Right lobe of liver (tissue), 6 donors: Measurements from ENCODE around the gene NUDT5. TPM values are rescaled to one million over a fixed set of nuclear protein-coding genes. Genes with fewer than 3 reads are reported as not detected.
A peak's percentile ranks its signal among the peaks of the same experiment; 100 is the strongest.

Experiments used
- ATAC-seq, 4 donors: fragments of 200-7000 bp; cut with Tn5 transposase; one replicate each; pipeline ENCODE4 v1.9.1; 2020; ENCODE audit warnings: mild to moderate bottlenecking in 4 of 4, moderate library complexity in 4 of 4
- DNase-seq, 3 donors: peaks; one replicate each; pipeline ENCODE4 v3.0.0-alpha.2; 2020
- H3K27ac ChIP-seq, 3 donors: fragments of 200-600 bp; one replicate each; pipeline ENCODE4 v1.8.0; 2022
- H3K27me3 ChIP-seq, 2 donors: fragments of 200-600 bp; one replicate each; pipeline ENCODE4 v1.8.0; 2022
- H3K36me3 ChIP-seq, 4 donors: fragments of 200-600 bp; sonication (generic) in 1 of 4; one replicate each; pipeline versions ENCODE4 v1.5.1 to v1.8.0; 2017 to 2022; ENCODE audit warnings: control low read depth in 1 of 4
- H3K4me1 ChIP-seq, 4 donors: fragments of 200-600 bp; sonication (generic) in 1 of 4; one replicate each; pipeline versions ENCODE4 v1.5.1 to v1.8.0; 2017 to 2022; ENCODE audit warnings: control low read depth in 1 of 4
- H3K4me3 ChIP-seq, 3 donors: fragments of 200-600 bp; one replicate each; pipeline ENCODE4 v1.8.0; 2022
- H3K9me3 ChIP-seq, 4 donors: fragments of 200-600 bp; sonication (generic) in 1 of 4; one replicate each; pipeline versions ENCODE4 v1.5.1 to v1.8.0; 2017 to 2022; ENCODE audit warnings: control low read depth in 1 of 4
- CTCF ChIP-seq, 4 donors: fragments of 200-600 bp in 3 of 4; fragments of 450-650 bp in 1 of 4; IDR thresholded peaks; one replicate each; pipeline versions ENCODE4 v1.5.1 to v1.8.0; 2016 to 2022; ENCODE audit warnings: antibody characterized with exemption in 4 of 4, mild to moderate bottlenecking in 2 of 4
- POLR2A ChIP-seq: fragments of 450-650 bp; IDR thresholded peaks from one replicate; pipeline ENCODE4 v1.6.1; 2017; ENCODE audit warnings: antibody characterized with exemption, mild to moderate bottlenecking
- WGBS: methylation state at CpG from one replicate; pipeline ENCODE4 v1.1.6; 2018; ENCODE audit warnings: low coverage, low lambda C conversion rate; ENCODE audit not compliant: insufficient coverage; ENCODE audit errors: missing lambda C conversion rate; 5-methylcytosine and 5-hydroxymethylcytosine counted together
- intact Hi-C, 2 donors: fragments of 100-400 bp; cut with DNase I; formaldehyde crosslinking; loops; one replicate each; pipeline versions ENCODE4 v1.11.2 to v1.14.1; 2022
- long read RNA-seq: library from polyadenylated mRNA; unstranded; transcript quantifications from one replicate; pipeline ENCODE4 v2.0.0, GENCODE V29; 2019
- total RNA-seq, 6 experiments: library from RNA; depleted of rRNA in 2 of 6; stranded (reverse); fragments of >200 nt in 2 of 6; fragmentation: NEBNext Ultra II Directional in 3 of 6; extraction: Animal tissue kit (Norgen Biotek cat#: 25700) in 3 of 6; gene quantifications; one replicate each; pipeline versions ENCODE4 v1.1.0 to v1.2.4, GENCODE V29; 2016 to 2023
- donor health status: DM: no; HTN: yes; CAD: no.
- donor health status: DM: no; HTN: no; CAD: no.
- donor health status: DM: no; HTN: no; CAD: no.
- donor health status: DM: no; HTN: yes; CAD: no.
- donor health status: DM: no; HTN: yes; CAD: no.

The NUDT5 gene
- 10 to 100 TPM; 48.6 to 64.3 (median 55.8) TPM for total RNA-seq
- long read RNA-seq, partial matches to known transcripts = 2 of 12 reads
- long read RNA-seq, other reads (novel, unspliced or antisense) = 10 of 12 reads

- Histone ChIP-seq H3K9me3 (no peaks in the 10 kb centered on the region), H3K4me1 (peaks cover 0 to 48% (median 9%) of the 10 kb centered on the region in 4 donors), H3K36me3 (peaks cover 0 to 17% (median under 1%) of the 10 kb centered on the region in 4 donors), H3K27ac (peak within 1 kb of the TSS; percentile 77 to 91 (median 91)), H3K27me3 (no peaks in the 10 kb centered on the region), H3K4me3 (peak within 1 kb of the TSS; percentile 74)
- DNase-seq (peak; percentile 87 to 92 (median 91)), ATAC-seq (peak; percentile 79 to 88 (median 84))
- intact Hi-C loops = no loop called here
- WGBS = under 1% methylated on average over 58 of the region's 62 CpGs
- TF ChIP-seq CTCF (IDR thresholded peaks at IDR 0.05) (no peak), POLR2A (peak; percentile 39)
These were observed at the start of gene NUDT5, which contains the start of gene CDC123 for GRCh38 chr10:12195603-12196506. Gene NUDT5 (minus strand): TSS chr10:12195891. CDS start chr10:12186291, 9,600 bp downstream. Gene CDC123 (plus strand): TSS chr10:12196188. CDS start chr10:12196246, 58 bp downstream.

GRCh38 chr10:12243864-12244620 is 48.4 kb upstream of the NUDT5 start:
- DNase-seq (peak in 2 of 3 donors; percentile 46 to 53), ATAC-seq (peak in 2 of 4 donors; percentile 24 to 35)
- TF ChIP-seq POLR2A = no peak
- no peak for TF ChIP-seq CTCF (IDR thresholded peaks at IDR 0.05)
- Histone ChIP-seq H3K27me3 (no peaks in the 10 kb centered on the region), H3K4me1 (no peaks in the 10 kb centered on the region), H3K4me3 (no peak overlapping the region), H3K27ac (no peak overlapping the region), H3K36me3 (peaks cover 0 to 16% (median 8%) of the 10 kb centered on the region in 4 donors), H3K9me3 (no peaks in the 10 kb centered on the region)
- 83% methylated on average over 13 of the region's 18 CpGs for WGBS
- intact Hi-C loops = no loop called here

GRCh38 chr10:12241810-12242529 is 46.3 kb upstream of the NUDT5 start:
- peak in 1 of 3 donors; percentile 44 for DNase-seq
- Histone ChIP-seq H3K36me3 (peaks cover 0 to 15% (median 6%) of the 10 kb centered on the region in 4 donors), H3K27me3 (no peaks in the 10 kb centered on the region), H3K4me1 (peaks cover 0 to 8% (median 0%) of the 10 kb centered on the region in 4 donors), H3K9me3 (no peaks in the 10 kb centered on the region), H3K4me3 (no peak overlapping the region), H3K27ac (no peak overlapping the region)
- TF ChIP-seq CTCF (IDR thresholded peaks at IDR 0.05) (no peak), POLR2A (no peak)
- ATAC-seq = peak in 2 of 4 donors; percentile 29 to 30
- WGBS = 59% methylated on average over 13 of the region's 19 CpGs
- intact Hi-C loops = no loop called here

- WGBS = 70% methylated on average over 8 of the region's 8 CpGs
- H3K36me3 ChIP-seq = peaks cover 0 to 5% (median 1%) of the 10 kb centered on the region in 4 donors
- no peaks in the 10 kb centered on the region for H3K27me3 ChIP-seq
- H3K4me3 ChIP-seq = no peak overlapping the region
- H3K4me1 ChIP-seq = peaks cover 0 to 23% (median 4%) of the 10 kb centered on the region in 4 donors
- intact Hi-C loops = no loop called here
- H3K9me3 ChIP-seq = no peaks in the 10 kb centered on the region
- DNase-seq (no peak), ATAC-seq (peak in 2 of 4 donors; percentile 27 to 66)
- H3K27ac ChIP-seq = no peak overlapping the region
- TF ChIP-seq POLR2A = no peak
- no peak for TF ChIP-seq CTCF (IDR thresholded peaks at IDR 0.05)
These were observed 43.1 kb upstream of the NUDT5 start for GRCh38 chr10:12238821-12239220.
